ENCODE data around the gene YOD1. TPM values are rescaled to one million over a fixed set of nuclear protein-coding genes. Genes with fewer than 3 reads are reported as not detected.
A peak's percentile ranks its signal among the peaks of the same experiment; 100 is the strongest.
"Not testable (repeated sequence)": the region's sequence is repeated elsewhere in the genome, so short reads cannot be mapped to it uniquely, and the experiment has no call there.

YOD1 gene
- total RNA-seq, 1 donor from 2014 or later = 7.9 TPM

- H3K9me3 ChIP-seq = no peaks in the 10 kb centered on the region
- ATAC-seq (no peak), DNase-seq (no peak)
- peaks cover 58% of the 10 kb centered on the region for H3K4me1 ChIP-seq
- intact Hi-C loops (cut with DNase I) = no loop called here
- H3K36me3 ChIP-seq = peaks cover 29% of the 10 kb centered on the region
- no peak overlapping the region for H3K27ac ChIP-seq
- no peak overlapping the region for H3K4me3 ChIP-seq
- no peak for TF ChIP-seq CTCF (IDR thresholded peaks at IDR 0.05)
- no peaks in the 10 kb centered on the region for H3K27me3 ChIP-seq (ENCODE audit: low read depth)
Observed at GRCh38 chr1:207048041-207048440, 3.0 kb downstream of the YOD1 start.

- peaks cover 56% of the 10 kb centered on the region for H3K4me1 ChIP-seq
- H3K27me3 ChIP-seq (ENCODE audit: low read depth) = no peaks in the 10 kb centered on the region
- no peak for ATAC-seq
- intact Hi-C loops (cut with DNase I) = no loop called here
- H3K4me3 ChIP-seq = no peak overlapping the region
- no peak overlapping the region for H3K27ac ChIP-seq
- peaks cover 29% of the 10 kb centered on the region for H3K36me3 ChIP-seq
- H3K9me3 ChIP-seq = no peaks in the 10 kb centered on the region
- DNase-seq = no peak
- TF ChIP-seq CTCF (IDR thresholded peaks at IDR 0.05) = no peak
Observed at GRCh38 chr1:207047505-207047904, 3.5 kb downstream of the YOD1 start.

- ATAC-seq = no peak
- DNase-seq = no peak
- no peak for TF ChIP-seq CTCF (IDR thresholded peaks at IDR 0.05)
- no peak overlapping the region for H3K27ac ChIP-seq
- intact Hi-C loops (cut with DNase I) = no loop called here
- peaks cover 42% of the 10 kb centered on the region for H3K4me1 ChIP-seq
- no peaks in the 10 kb centered on the region for H3K27me3 ChIP-seq (ENCODE audit: low read depth)
- H3K9me3 ChIP-seq = no peaks in the 10 kb centered on the region
- H3K36me3 ChIP-seq = peaks cover 29% of the 10 kb centered on the region
- H3K4me3 ChIP-seq = no peak overlapping the region
Observed at GRCh38 chr1:207045453-207045852, 5.6 kb downstream of the YOD1 start.

- intact Hi-C loops (cut with DNase I); H3K27ac ChIP-seq; H3K36me3 ChIP-seq; H3K27me3 ChIP-seq (ENCODE audit: low read depth); ATAC-seq; DNase-seq; H3K4me3 ChIP-seq; H3K9me3 ChIP-seq: not testable (repeated sequence)
- H3K4me1 ChIP-seq = peaks cover 13% of the 10 kb centered on the region
Observed at GRCh38 chr1:207041397-207041796, 9.6 kb downstream of the YOD1 start.

- Histone ChIP-seq H3K9me3 (no peaks in the 10 kb centered on the region), H3K36me3 (no peaks in the 10 kb centered on the region), H3K4me1 (peaks cover 5% of the 10 kb centered on the region), H3K27me3 (ENCODE audit: low read depth) (no peaks in the 10 kb centered on the region), H3K27ac (no peak overlapping the region), H3K4me3 (no peak overlapping the region)
- DNase-seq (no peak), ATAC-seq (no peak)
- intact Hi-C loops (cut with DNase I) = no loop called here
- TF ChIP-seq CTCF (IDR thresholded peaks at IDR 0.05) = no peak
Observed at GRCh38 chr1:207040181-207040533, 10.9 kb downstream of the YOD1 start.

GRCh38 chr1:207039380-207040180 lies 11.4 kb downstream of the YOD1 start:
- no peaks in the 10 kb centered on the region for H3K9me3 ChIP-seq
- H3K4me3 ChIP-seq = no peak overlapping the region
- TF ChIP-seq CTCF (IDR thresholded peaks at IDR 0.05) = no peak
- no peaks in the 10 kb centered on the region for H3K36me3 ChIP-seq
- DNase-seq (no peak), ATAC-seq (peak in 1 of 2 donors; percentile 62)
- H3K4me1 ChIP-seq = no peaks in the 10 kb centered on the region
- H3K27ac ChIP-seq = no peak overlapping the region
- no peaks in the 10 kb centered on the region for H3K27me3 ChIP-seq (ENCODE audit: low read depth)
- intact Hi-C loops (cut with DNase I) = no loop called here
